ENCODE results near the gene DIRAS3.

DNA sequence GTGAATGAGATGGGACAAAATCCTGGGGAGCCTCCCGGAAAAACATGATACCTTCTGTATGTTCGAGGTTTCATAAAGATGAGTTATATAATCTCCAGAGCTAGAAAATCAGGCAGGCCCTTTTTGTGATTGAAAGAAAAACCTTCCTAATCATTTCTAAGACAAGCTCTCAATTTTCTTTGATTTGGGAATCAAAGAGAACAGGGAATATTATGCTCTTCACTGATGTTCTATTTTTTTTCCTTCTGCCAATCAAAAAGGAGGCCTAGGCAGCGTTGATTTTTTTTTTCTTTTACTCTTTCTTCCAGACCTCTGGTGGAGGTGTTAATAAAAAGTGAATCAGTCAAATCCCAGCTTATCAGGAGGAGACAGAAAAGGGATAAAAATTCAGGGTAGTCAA is 34.5 kb downstream of the DIRAS3 start:
- TF ChIP-seq ELF1 (IDR thresholded peaks at IDR 0.05; ENCODE audit: borderline replicate concordance, low read depth) (no peak), CEBPB (IDR thresholded peaks at IDR 0.05; ENCODE audit: low read depth) (no peak), POLR2A (IDR thresholded peaks at IDR 0.05; ENCODE audit: borderline replicate concordance, extremely low read depth, insufficient read depth, insufficient read length) (no peak), TCF7L2 (IDR thresholded peaks at IDR 0.05; ENCODE audit: borderline replicate concordance, extremely low read depth, insufficient read depth, insufficient read length) (no peak), POLR2AphosphoS5 (IDR thresholded peaks at IDR 0.05; ENCODE audit: low read depth, low read length) (no peak), EGR1 (IDR thresholded peaks at IDR 0.05; ENCODE audit: low read depth) (no peak), EZH2 (IDR thresholded peaks at IDR 0.05) (no peak)
- TF ChIP-seq, protein P1, sequence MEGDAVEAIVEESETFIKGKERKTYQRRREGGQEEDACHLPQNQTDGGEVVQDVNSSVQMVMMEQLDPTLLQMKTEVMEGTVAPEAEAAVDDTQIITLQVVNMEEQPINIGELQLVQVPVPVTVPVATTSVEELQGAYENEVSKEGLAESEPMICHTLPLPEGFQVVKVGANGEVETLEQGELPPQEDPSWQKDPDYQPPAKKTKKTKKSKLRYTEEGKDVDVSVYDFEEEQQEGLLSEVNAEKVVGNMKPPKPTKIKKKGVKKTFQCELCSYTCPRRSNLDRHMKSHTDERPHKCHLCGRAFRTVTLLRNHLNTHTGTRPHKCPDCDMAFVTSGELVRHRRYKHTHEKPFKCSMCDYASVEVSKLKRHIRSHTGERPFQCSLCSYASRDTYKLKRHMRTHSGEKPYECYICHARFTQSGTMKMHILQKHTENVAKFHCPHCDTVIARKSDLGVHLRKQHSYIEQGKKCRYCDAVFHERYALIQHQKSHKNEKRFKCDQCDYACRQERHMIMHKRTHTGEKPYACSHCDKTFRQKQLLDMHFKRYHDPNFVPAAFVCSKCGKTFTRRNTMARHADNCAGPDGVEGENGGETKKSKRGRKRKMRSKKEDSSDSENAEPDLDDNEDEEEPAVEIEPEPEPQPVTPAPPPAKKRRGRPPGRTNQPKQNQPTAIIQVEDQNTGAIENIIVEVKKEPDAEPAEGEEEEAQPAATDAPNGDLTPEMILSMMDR (IDR thresholded peaks at IDR 0.05 in 2 of 3, conservative IDR thresholded peaks at IDR 0.05 in 1 of 3; ENCODE audit: borderline replicate concordance in 1 of 3, insufficient read depth in 1 of 3, low read depth in 2 of 3, low read length in 2 of 3), result no peak
- TF ChIP-seq, protein P2, sequence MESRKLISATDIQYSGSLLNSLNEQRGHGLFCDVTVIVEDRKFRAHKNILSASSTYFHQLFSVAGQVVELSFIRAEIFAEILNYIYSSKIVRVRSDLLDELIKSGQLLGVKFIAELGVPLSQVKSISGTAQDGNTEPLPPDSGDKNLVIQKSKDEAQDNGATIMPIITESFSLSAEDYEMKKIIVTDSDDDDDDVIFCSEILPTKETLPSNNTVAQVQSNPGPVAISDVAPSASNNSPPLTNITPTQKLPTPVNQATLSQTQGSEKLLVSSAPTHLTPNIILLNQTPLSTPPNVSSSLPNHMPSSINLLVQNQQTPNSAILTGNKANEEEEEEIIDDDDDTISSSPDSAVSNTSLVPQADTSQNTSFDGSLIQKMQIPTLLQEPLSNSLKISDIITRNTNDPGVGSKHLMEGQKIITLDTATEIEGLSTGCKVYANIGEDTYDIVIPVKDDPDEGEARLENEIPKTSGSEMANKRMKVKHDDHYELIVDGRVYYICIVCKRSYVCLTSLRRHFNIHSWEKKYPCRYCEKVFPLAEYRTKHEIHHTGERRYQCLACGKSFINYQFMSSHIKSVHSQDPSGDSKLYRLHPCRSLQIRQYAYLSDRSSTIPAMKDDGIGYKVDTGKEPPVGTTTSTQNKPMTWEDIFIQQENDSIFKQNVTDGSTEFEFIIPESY (IDR thresholded peaks at IDR 0.05; ENCODE audit: extremely low read depth, insufficient replicate concordance, low read length), result no peak
- TF ChIP-seq, protein P3, sequence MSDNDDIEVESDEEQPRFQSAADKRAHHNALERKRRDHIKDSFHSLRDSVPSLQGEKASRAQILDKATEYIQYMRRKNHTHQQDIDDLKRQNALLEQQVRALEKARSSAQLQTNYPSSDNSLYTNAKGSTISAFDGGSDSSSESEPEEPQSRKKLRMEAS (IDR thresholded peaks at IDR 0.05), result no peak
